ENCODE data around the gene SSH3. TPM values are rescaled to one million over a fixed set of nuclear protein-coding genes. Genes with fewer than 3 reads are reported as not detected.

The SSH3 gene
- polyA plus RNA-seq, 1 of the 3 experiments (the other 2 are of a cell fraction), result 13.5 TPM

DNA sequence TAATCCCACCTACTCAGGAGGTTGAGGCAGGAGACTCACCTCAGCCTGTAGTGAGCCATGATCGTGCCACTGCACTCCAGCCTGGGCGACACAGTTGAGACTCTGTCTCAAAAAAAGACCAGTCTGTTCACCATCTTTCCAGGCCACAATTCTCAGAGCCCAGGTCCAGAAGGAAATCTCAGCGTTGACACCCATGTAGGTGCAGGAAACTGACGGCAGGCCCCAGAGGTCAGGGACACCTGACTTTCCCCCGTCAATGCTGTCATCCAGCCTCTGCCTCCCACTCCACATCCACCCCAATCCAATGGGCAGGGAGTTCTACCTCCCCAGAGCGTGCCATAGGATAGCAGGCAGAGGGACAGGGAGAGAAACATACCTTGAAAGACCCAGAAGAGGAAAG lies 42.9 kb upstream of the SSH3 start:
- Histone ChIP-seq H3K79me2 (ENCODE audit: insufficient read depth) (no peaks in the 10 kb centered on the region), H3K9me3 (no peaks in the 10 kb centered on the region), H2AFZ (ENCODE audit: low read depth) (no peak overlapping the region), H4K20me1 (ENCODE audit: insufficient read depth) (no peaks in the 10 kb centered on the region), H3K27me3 (ENCODE audit: insufficient read depth) (no peaks in the 10 kb centered on the region), H3K4me3 (ENCODE audit: low read depth in 2 of 2, low read length in 1 of 2) (no peak overlapping the region), H3K27ac (ENCODE audit: low read depth in 2 of 2, low read length in 1 of 2) (no peak overlapping the region), H3K4me1 (ENCODE audit: control insufficient read depth in 1 of 2, insufficient read depth in 2 of 2, low read depth in 1 of 2, low read length in 1 of 2) (peaks cover 9 to 15% of the 10 kb centered on the region in 2 experiments; a peak in 2 of 4 replicates), H3K4me2 (no peak overlapping the region), H3K36me3 (replicated peaks in 1 of 2; ENCODE audit: control insufficient read depth in 1 of 2, insufficient read depth in 2 of 2, low read length in 1 of 2) (peaks cover 15 to 20% of the 10 kb centered on the region in 2 experiments), H3K9me2 (no peaks in the 10 kb centered on the region), H3F3A (replicated peaks; ENCODE audit: insufficient read depth) (peaks cover 25% of the 10 kb centered on the region), H3K9ac (no peak overlapping the region)
- DNase-seq, result no peak
- WGBS (ENCODE audit: low lambda C conversion rate), result 96% methylated on average over 5 of the region's 6 CpGs
- POLR2A ChIA-PET, result no interaction called here
- CTCF ChIA-PET, result no interaction called here
- no peak for TF ChIP-seq EZH2phosphoT487 (IDR thresholded peaks at IDR 0.05; ENCODE audit: borderline replicate concordance, low read depth)
- no peak for TF ChIP-seq POLR2AphosphoS5 (IDR thresholded peaks at IDR 0.05; ENCODE audit: low read depth, low read length)
- TF ChIP-seq TAF1 (IDR thresholded peaks at IDR 0.05; ENCODE audit: borderline replicate concordance, low read depth, low read length), result no peak
- no peak for TF ChIP-seq USF1 (IDR thresholded peaks at IDR 0.05; ENCODE audit: borderline replicate concordance, low read depth)
- TF ChIP-seq JUND (IDR thresholded peaks at IDR 0.05), result no peak
- no peak for TF ChIP-seq REST (IDR thresholded peaks at IDR 0.05; ENCODE audit: low read depth, low read length)
- TF ChIP-seq TEAD4 (IDR thresholded peaks at IDR 0.05; ENCODE audit: borderline replicate concordance, insufficient read depth), result no peak
- TF ChIP-seq, protein P1, sequence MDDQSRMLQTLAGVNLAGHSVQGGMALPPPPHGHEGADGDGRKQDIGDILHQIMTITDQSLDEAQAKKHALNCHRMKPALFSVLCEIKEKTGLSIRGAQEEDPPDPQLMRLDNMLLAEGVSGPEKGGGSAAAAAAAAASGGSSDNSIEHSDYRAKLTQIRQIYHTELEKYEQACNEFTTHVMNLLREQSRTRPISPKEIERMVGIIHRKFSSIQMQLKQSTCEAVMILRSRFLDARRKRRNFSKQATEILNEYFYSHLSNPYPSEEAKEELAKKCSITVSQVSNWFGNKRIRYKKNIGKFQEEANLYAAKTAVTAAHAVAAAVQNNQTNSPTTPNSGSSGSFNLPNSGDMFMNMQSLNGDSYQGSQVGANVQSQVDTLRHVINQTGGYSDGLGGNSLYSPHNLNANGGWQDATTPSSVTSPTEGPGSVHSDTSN (IDR thresholded peaks at IDR 0.05), result no peak
- TF ChIP-seq MXI1 (IDR thresholded peaks at IDR 0.05; ENCODE audit: low read depth, low read length), result no peak
- no peak for TF ChIP-seq GABPA (IDR thresholded peaks at IDR 0.05; ENCODE audit: low read depth)
- no peak for TF ChIP-seq RAD21 (IDR thresholded peaks at IDR 0.05; ENCODE audit: low read length)
- TF ChIP-seq TCF12 (IDR thresholded peaks at IDR 0.05), result no peak
- TF ChIP-seq, protein P2, sequence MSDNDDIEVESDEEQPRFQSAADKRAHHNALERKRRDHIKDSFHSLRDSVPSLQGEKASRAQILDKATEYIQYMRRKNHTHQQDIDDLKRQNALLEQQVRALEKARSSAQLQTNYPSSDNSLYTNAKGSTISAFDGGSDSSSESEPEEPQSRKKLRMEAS (IDR thresholded peaks at IDR 0.05; ENCODE audit: low read depth), result no peak
- no peak for TF ChIP-seq YY1 (IDR thresholded peaks at IDR 0.05; ENCODE audit: low read depth)
- TF ChIP-seq IRF3 (IDR thresholded peaks at IDR 0.05; ENCODE audit: low read depth, low read length), result no peak
- TF ChIP-seq SMC3 (IDR thresholded peaks at IDR 0.05; ENCODE audit: low read depth, low read length), result no peak
